HepG2 (cell line): ENCODE measurements around the gene PATZ1. TPM values are rescaled to one million over a fixed set of nuclear protein-coding genes. Genes with fewer than 3 reads are reported as not detected.
A peak's percentile ranks its signal among the peaks of the same experiment; 100 is the strongest.

Experiments used
- ATRX ChIP-seq: sonication (generic); formaldehyde crosslinking; IDR thresholded peaks from 2 replicates; pipeline ENCODE4 v1.4.0; 2020; ENCODE audit warnings: missing genetic modification reagents, borderline replicate concordance
- CENPBD1 ChIP-seq: sonication (generic); formaldehyde crosslinking; IDR thresholded peaks from 2 replicates; pipeline ENCODE4 v1.8.0; 2022; ENCODE audit warnings: missing genetic modification reagents, low read depth, mild to moderate bottlenecking, borderline replicate concordance
- KLF6 ChIP-seq: IDR thresholded peaks from 2 replicates; pipeline ENCODE4 v1.8.0; 2016; ENCODE audit warnings: missing biosample characterization, missing genetic modification reagents
- NR1H2 ChIP-seq: sonication (generic); formaldehyde crosslinking; IDR thresholded peaks from 2 replicates; pipeline ENCODE4 v1.8.1; 2022; ENCODE audit warnings: low read depth, missing genetic modification reagents, borderline replicate concordance
- SOX6 ChIP-seq, 2 experiments: fragments of 450-650 bp in 1 of 2; sonication (generic) in 1 of 2; formaldehyde crosslinking in 1 of 2; IDR thresholded peaks; 2 replicates each; pipeline versions ENCODE4 v1.4.0 to v1.6.1; 2017 to 2020; ENCODE audit warnings: antibody characterized with exemption in 1 of 2, mild to moderate bottlenecking in 1 of 2, missing genetic modification reagents in 1 of 2
- THAP11 ChIP-seq: IDR thresholded peaks from 2 replicates; pipeline ENCODE4 v1.6.1; 2016; ENCODE audit warnings: missing biosample characterization, missing genetic modification reagents
- ZBTB1 ChIP-seq: sonication (generic); formaldehyde crosslinking; IDR thresholded peaks from 2 replicates; pipeline ENCODE4 v1.4.0; 2020; ENCODE audit warnings: missing genetic modification reagents, borderline replicate concordance
- ZC3H13 ChIP-seq: sonication (generic); formaldehyde crosslinking; IDR thresholded peaks from 2 replicates; pipeline ENCODE4 v1.8.1; 2023; ENCODE audit warnings: mild to moderate bottlenecking, missing genetic modification reagents, moderate library complexity
- ZNF292 ChIP-seq: sonication (generic); formaldehyde crosslinking; IDR thresholded peaks from 2 replicates; pipeline ENCODE4 v1.8.1; 2022; ENCODE audit warnings: mild to moderate bottlenecking, low read depth, missing genetic modification reagents, borderline replicate concordance
- ZNF367 ChIP-seq: sonication (generic); formaldehyde crosslinking; IDR thresholded peaks from 2 replicates; pipeline ENCODE4 v1.4.0; 2020; ENCODE audit warnings: missing genetic modification reagents, borderline replicate concordance
- ZNF432 ChIP-seq: sonication (generic); formaldehyde crosslinking; IDR thresholded peaks from 2 replicates; pipeline ENCODE4 v1.5.0; 2020; ENCODE audit warnings: missing genetic modification reagents, mild to moderate bottlenecking, borderline replicate concordance
- ZNF550 ChIP-seq: sonication (generic); formaldehyde crosslinking; IDR thresholded peaks from 2 replicates; pipeline ENCODE4 v1.4.0; 2020; ENCODE audit warnings: mild to moderate bottlenecking, missing genetic modification reagents, borderline replicate concordance
- ZSCAN9 ChIP-seq: IDR thresholded peaks from 2 replicates; pipeline ENCODE4 v1.6.1; 2016; ENCODE audit warnings: borderline replicate concordance
- polyA plus RNA-seq, 8 experiments: library from polyadenylated mRNA; depleted of rRNA in 3 of 8; stranded (reverse) in 7 of 8; unstranded in 1 of 8; fragments of >200 nt; fragmentation: Illumina TruSeq in 4 of 8; extraction: Trizol in 4 of 8; gene quantifications; 2 replicates each; pipeline versions ENCODE4 v1.2.1 to v1.2.3, GENCODE V29; 2011 to 2016; ENCODE audit warnings: low read depth in 4 of 8, missing spikeins in 1 of 8, mixed read lengths in 1 of 8; ENCODE audit not compliant: insufficient read depth in 1 of 8
- total RNA-seq, 5 experiments: library from RNA; depleted of rRNA; stranded (reverse); fragments of >200 nt; fragmentation: Illumina TruSeq; extraction: Trizol; gene quantifications; 2 replicates each; pipeline ENCODE4 v1.2.3, GENCODE V29; 2016; ENCODE audit warnings: low read depth in 1 of 5
- TF ChIP-seq, protein P1 (sequence below): sonication (generic); formaldehyde crosslinking; IDR thresholded peaks from 2 replicates; pipeline ENCODE4 v1.4.0; 2020; ENCODE audit warnings: missing genetic modification reagents, borderline replicate concordance
- TF ChIP-seq, protein P2 (sequence below): IDR thresholded peaks from 2 replicates; pipeline ENCODE4 v1.6.1; 2018; ENCODE audit warnings: missing genetic modification reagents
- TF ChIP-seq, protein P3 (sequence below): sonication (generic); formaldehyde crosslinking; IDR thresholded peaks from 2 replicates; pipeline ENCODE4 v1.4.0; 2020; ENCODE audit warnings: low read depth, missing genetic modification reagents
- TF ChIP-seq, protein P4 (sequence below): sonication (generic); formaldehyde crosslinking; IDR thresholded peaks from 2 replicates; pipeline ENCODE4 v1.5.1; 2020; ENCODE audit warnings: missing genetic modification reagents, mild to moderate bottlenecking, borderline replicate concordance

Gene PATZ1
- total and polyA plus RNA-seq, 2 of the 13 experiments (the other 11 are each of a cell fraction or from before 2014, with no cell fraction given) = 24.9 to 30.5 TPM

- no peak for TF ChIP-seq NR1H2
- TF ChIP-seq ZNF432 (CRISPR knock-in tag) = no peak
- peak; percentile 82 for TF ChIP-seq ZC3H13 (CRISPR knock-in tag)
- 0 out of 2 replicates have a peak, but pooled peaks have one; percentile 20 for TF ChIP-seq THAP11
- no peak for TF ChIP-seq ZBTB1 (CRISPR knock-in tag)
- no peak for TF ChIP-seq SOX6 (IDR thresholded peaks at IDR 0.05)
- peak; percentile 42 for TF ChIP-seq SOX6 (CRISPR knock-in tag; IDR thresholded peaks at IDR 0.05)
- TF ChIP-seq, protein P1, sequence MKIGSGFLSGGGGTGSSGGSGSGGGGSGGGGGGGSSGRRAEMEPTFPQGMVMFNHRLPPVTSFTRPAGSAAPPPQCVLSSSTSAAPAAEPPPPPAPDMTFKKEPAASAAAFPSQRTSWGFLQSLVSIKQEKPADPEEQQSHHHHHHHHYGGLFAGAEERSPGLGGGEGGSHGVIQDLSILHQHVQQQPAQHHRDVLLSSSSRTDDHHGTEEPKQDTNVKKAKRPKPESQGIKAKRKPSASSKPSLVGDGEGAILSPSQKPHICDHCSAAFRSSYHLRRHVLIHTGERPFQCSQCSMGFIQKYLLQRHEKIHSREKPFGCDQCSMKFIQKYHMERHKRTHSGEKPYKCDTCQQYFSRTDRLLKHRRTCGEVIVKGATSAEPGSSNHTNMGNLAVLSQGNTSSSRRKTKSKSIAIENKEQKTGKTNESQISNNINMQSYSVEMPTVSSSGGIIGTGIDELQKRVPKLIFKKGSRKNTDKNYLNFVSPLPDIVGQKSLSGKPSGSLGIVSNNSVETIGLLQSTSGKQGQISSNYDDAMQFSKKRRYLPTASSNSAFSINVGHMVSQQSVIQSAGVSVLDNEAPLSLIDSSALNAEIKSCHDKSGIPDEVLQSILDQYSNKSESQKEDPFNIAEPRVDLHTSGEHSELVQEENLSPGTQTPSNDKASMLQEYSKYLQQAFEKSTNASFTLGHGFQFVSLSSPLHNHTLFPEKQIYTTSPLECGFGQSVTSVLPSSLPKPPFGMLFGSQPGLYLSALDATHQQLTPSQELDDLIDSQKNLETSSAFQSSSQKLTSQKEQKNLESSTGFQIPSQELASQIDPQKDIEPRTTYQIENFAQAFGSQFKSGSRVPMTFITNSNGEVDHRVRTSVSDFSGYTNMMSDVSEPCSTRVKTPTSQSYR (CRISPR knock-in tag) = peak; percentile 52; the same call in 1 of the 2 replicates
- no peak; the same call in 1 of the 2 replicates for TF ChIP-seq KLF6 (CRISPR knock-in tag)
- TF ChIP-seq, protein P2, sequence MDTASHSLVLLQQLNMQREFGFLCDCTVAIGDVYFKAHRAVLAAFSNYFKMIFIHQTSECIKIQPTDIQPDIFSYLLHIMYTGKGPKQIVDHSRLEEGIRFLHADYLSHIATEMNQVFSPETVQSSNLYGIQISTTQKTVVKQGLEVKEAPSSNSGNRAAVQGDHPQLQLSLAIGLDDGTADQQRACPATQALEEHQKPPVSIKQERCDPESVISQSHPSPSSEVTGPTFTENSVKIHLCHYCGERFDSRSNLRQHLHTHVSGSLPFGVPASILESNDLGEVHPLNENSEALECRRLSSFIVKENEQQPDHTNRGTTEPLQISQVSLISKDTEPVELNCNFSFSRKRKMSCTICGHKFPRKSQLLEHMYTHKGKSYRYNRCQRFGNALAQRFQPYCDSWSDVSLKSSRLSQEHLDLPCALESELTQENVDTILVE (CRISPR knock-in tag) = no peak
- TF ChIP-seq, protein P3, sequence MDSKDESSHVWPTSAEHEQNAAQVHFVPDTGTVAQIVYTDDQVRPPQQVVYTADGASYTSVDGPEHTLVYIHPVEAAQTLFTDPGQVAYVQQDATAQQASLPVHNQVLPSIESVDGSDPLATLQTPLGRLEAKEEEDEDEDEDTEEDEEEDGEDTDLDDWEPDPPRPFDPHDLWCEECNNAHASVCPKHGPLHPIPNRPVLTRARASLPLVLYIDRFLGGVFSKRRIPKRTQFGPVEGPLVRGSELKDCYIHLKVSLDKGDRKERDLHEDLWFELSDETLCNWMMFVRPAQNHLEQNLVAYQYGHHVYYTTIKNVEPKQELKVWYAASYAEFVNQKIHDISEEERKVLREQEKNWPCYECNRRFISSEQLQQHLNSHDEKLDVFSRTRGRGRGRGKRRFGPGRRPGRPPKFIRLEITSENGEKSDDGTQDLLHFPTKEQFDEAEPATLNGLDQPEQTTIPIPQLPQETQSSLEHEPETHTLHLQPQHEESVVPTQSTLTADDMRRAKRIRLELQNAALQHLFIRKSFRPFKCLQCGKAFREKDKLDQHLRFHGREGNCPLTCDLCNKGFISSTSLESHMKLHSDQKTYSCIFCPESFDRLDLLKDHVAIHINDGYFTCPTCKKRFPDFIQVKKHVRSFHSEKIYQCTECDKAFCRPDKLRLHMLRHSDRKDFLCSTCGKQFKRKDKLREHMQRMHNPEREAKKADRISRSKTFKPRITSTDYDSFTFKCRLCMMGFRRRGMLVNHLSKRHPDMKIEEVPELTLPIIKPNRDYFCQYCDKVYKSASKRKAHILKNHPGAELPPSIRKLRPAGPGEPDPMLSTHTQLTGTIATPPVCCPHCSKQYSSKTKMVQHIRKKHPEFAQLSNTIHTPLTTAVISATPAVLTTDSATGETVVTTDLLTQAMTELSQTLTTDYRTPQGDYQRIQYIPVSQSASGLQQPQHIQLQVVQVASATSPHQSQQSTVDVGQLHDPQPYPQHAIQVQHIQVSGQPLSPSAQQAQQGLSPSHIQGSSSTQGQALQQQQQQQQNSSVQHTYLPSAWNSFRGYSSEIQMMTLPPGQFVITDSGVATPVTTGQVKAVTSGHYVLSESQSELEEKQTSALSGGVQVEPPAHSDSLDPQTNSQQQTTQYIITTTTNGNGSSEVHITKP = peak; percentile 94
- TF ChIP-seq ZNF292 (CRISPR knock-in tag) = no peak
- TF ChIP-seq ZNF550 (CRISPR knock-in tag) = no peak
- no peak for TF ChIP-seq CENPBD1
- no peak for TF ChIP-seq ATRX
- no peak for TF ChIP-seq ZNF367 (CRISPR knock-in tag)
- 0 out of 2 replicates have a peak, but pooled peaks have one; percentile 32 for TF ChIP-seq ZSCAN9 (CRISPR knock-in tag)
- TF ChIP-seq, protein P4, sequence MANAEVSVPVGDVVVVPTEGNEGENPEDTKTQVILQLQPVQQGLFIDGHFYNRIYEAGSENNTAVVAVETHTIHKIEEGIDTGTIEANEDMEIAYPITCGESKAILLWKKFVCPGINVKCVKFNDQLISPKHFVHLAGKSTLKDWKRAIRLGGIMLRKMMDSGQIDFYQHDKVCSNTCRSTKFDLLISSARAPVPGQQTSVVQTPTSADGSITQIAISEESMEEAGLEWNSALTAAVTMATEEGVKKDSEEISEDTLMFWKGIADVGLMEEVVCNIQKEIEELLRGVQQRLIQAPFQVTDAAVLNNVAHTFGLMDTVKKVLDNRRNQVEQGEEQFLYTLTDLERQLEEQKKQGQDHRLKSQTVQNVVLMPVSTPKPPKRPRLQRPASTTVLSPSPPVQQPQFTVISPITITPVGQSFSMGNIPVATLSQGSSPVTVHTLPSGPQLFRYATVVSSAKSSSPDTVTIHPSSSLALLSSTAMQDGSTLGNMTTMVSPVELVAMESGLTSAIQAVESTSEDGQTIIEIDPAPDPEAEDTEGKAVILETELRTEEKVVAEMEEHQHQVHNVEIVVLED (CRISPR knock-in tag) = no peak
Observed at GRCh38 chr22:31343235-31344191, 2.6 kb downstream of the PATZ1 start (continued).
